Measurements from ENCODE around the gene PPFIBP2. TPM values are rescaled to one million over a fixed set of nuclear protein-coding genes. Genes with fewer than 3 reads are reported as not detected.
A peak's percentile ranks its signal among the peaks of the same experiment; 100 is the strongest.

PPFIBP2 gene
- total RNA-seq, 4 donors from 2014 or later: 8.0 to 26.5 (median 11.3) TPM

GRCh38 chr11:7501894-7502293, 11.9 kb upstream of the PPFIBP2 start:
- ATAC-seq: no peak
- no peaks in the 10 kb centered on the region for H3K9me3 ChIP-seq
- no peaks in the 10 kb centered on the region for H3K4me1 ChIP-seq
- H3K4me3 ChIP-seq: no peak overlapping the region
- no peaks in the 10 kb centered on the region for H3K27me3 ChIP-seq
- 77% methylated on average over 4 of the region's 4 CpGs; no CpG with 5 or more reads in 1 of the 2 donors for WGBS, 2 donors (ENCODE audit: low coverage in 1 of 2)
- TF ChIP-seq POLR2AphosphoS5 (IDR thresholded peaks at IDR 0.05) (no peak), EP300 (IDR thresholded peaks at IDR 0.05) (no peak), CTCF (IDR thresholded peaks at IDR 0.05) (no peak), POLR2A (IDR thresholded peaks at IDR 0.05) (no peak)
- H3K27ac ChIP-seq: no peak overlapping the region
- peaks cover 0 to 3% of the 10 kb centered on the region in 2 donors for H3K36me3 ChIP-seq

- Histone ChIP-seq H3K27me3 (no peaks in the 10 kb centered on the region), H3K4me1 (peaks cover 0 to 5% (median 0%) of the 10 kb centered on the region in 3 donors)
- no peak for TF ChIP-seq EP300 (IDR thresholded peaks at IDR 0.05)
- TF ChIP-seq POLR2A (IDR thresholded peaks at IDR 0.05): no peak
- TF ChIP-seq POLR2AphosphoS5 (IDR thresholded peaks at IDR 0.05): no peak
- TF ChIP-seq CTCF (IDR thresholded peaks at IDR 0.05): no peak
Measured at GRCh38 chr11:7506243-7506642, 7.6 kb upstream of the PPFIBP2 start.

GRCh38 chr11:7508087-7508486, 5.7 kb upstream of the PPFIBP2 start:
- H3K4me1 ChIP-seq: peaks cover 0 to 24% (median 4%) of the 10 kb centered on the region in 3 donors
- no peak for ATAC-seq
- no peaks in the 10 kb centered on the region for H3K27me3 ChIP-seq
- H3K27ac ChIP-seq: no peak overlapping the region
- peaks cover 0 to 3% of the 10 kb centered on the region in 2 donors for H3K36me3 ChIP-seq
- WGBS, 2 donors (ENCODE audit: low coverage in 1 of 2): 88 to 90% methylated on average over 3 of the region's 3 CpGs
- TF ChIP-seq POLR2A (IDR thresholded peaks at IDR 0.05) (no peak), CTCF (IDR thresholded peaks at IDR 0.05) (no peak), EP300 (IDR thresholded peaks at IDR 0.05) (no peak), POLR2AphosphoS5 (IDR thresholded peaks at IDR 0.05) (no peak)
- no peak overlapping the region for H3K4me3 ChIP-seq
- no peaks in the 10 kb centered on the region for H3K9me3 ChIP-seq

More at GRCh38 chr11:7506243-7506642, 7.6 kb upstream of the PPFIBP2 start:
- H3K9me3 ChIP-seq: no peaks in the 10 kb centered on the region
- no peak overlapping the region for H3K27ac ChIP-seq
- WGBS, 2 donors (ENCODE audit: low coverage in 1 of 2): 84 to 100% methylated on average over 3 of the region's 3 CpGs
- H3K4me3 ChIP-seq: no peak overlapping the region
- no peak for ATAC-seq
- H3K36me3 ChIP-seq: peaks cover 0 to 3% of the 10 kb centered on the region in 2 donors

GRCh38 chr11:7509966-7510365, 3.8 kb upstream of the PPFIBP2 start:
- Histone ChIP-seq H3K9me3 (no peaks in the 10 kb centered on the region), H3K4me3 (no peak overlapping the region), H3K27me3 (no peaks in the 10 kb centered on the region), H3K4me1 (peaks cover 0 to 36% (median 4%) of the 10 kb centered on the region in 3 donors), H3K36me3 (no peaks in the 10 kb centered on the region), H3K27ac (no peak overlapping the region)
- 83 to 90% methylated on average over 1 of the region's 2 CpGs for WGBS, 2 donors (ENCODE audit: low coverage in 1 of 2)
- ATAC-seq: no peak
- TF ChIP-seq POLR2A (IDR thresholded peaks at IDR 0.05) (no peak), CTCF (IDR thresholded peaks at IDR 0.05) (no peak), POLR2AphosphoS5 (IDR thresholded peaks at IDR 0.05) (no peak), EP300 (IDR thresholded peaks at IDR 0.05) (no peak)

GRCh38 chr11:7511401-7511800, 2.4 kb upstream of the PPFIBP2 start:
- H3K4me1 ChIP-seq: peaks cover 0 to 42% (median 4%) of the 10 kb centered on the region in 3 donors
- no peak overlapping the region for H3K4me3 ChIP-seq
- no peaks in the 10 kb centered on the region for H3K9me3 ChIP-seq
- ATAC-seq: no peak
- WGBS, 2 donors (ENCODE audit: low coverage in 1 of 2): 20 to 30% methylated on average over 1 to 3 of the region's 5 CpGs
- no peaks in the 10 kb centered on the region for H3K36me3 ChIP-seq
- H3K27me3 ChIP-seq: no peaks in the 10 kb centered on the region
- TF ChIP-seq POLR2AphosphoS5 (IDR thresholded peaks at IDR 0.05) (no peak), CTCF (IDR thresholded peaks at IDR 0.05) (no peak), POLR2A (IDR thresholded peaks at IDR 0.05) (no peak), EP300 (IDR thresholded peaks at IDR 0.05) (no peak)
- H3K27ac ChIP-seq: peak overlapping the region in 3 of 4 donors; percentile 20 to 90 (median 88)
